Measurements from ENCODE around the gene ZNF506.
"Not testable (repeated sequence)": the region's sequence is repeated elsewhere in the genome, so short reads cannot be mapped to it uniquely, and the experiment has no call there.

ZNF506 gene

DNA sequence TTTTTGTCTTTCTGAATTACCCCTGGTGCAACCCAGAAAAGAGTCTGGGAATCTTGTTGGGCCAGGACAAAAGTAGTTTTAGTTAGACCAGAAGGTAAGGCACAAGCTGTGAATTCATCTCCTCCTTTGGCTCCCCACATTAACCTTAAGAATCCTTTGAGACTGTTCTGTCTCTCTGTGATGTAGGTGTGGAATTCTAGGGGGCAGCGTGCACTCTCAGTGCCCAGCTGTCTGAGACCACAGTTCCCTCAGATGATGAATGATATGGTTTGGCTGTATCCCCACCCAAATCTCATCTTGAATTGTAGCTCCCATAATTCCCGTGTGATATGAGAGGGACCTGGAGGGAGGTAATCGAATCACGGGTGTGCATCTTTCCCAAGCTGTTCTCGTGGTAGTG, 43.9 kb downstream of the ZNF506 start:
- DNase-seq, result no peak

DNA sequence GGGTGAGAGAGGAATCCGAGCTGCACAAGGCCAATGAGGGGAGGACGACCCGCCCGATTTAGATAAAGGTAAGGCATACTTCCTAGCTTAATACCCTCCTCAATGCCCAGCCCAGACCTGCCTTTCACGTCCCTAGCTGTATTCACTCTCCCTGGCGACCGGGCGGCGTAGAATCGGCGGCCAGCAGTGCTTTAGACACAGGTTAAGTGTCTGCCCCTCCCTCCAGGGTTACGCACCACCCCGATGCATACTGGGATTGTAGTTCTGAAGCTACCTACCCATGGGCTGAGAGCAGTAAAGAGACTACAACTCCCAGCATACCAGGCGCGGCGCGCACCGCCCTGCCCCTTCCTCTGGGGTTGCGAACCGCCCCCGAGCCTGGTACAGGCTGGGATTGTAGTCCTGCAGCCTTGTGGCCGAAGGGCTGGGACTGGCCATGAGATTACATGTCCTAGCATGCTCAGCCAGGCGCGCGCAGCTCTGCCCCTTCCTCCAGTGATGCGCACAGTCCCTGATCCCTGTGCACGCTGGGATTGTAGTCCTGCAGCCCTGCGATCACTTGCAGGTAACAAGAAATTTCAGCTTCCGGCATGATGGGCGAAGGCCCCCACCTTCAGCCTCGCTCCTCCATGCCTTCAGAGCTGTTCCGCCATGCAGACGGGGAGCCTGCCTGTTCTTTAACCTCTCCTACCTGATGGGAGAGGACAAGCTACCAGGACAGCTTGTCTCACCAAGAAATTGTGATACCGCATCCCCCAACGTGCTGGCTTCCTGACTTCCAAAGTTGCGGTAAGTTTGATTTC, 45.1 kb downstream of the ZNF506 start:
- peak; percentile 91 for DNase-seq

DNA sequence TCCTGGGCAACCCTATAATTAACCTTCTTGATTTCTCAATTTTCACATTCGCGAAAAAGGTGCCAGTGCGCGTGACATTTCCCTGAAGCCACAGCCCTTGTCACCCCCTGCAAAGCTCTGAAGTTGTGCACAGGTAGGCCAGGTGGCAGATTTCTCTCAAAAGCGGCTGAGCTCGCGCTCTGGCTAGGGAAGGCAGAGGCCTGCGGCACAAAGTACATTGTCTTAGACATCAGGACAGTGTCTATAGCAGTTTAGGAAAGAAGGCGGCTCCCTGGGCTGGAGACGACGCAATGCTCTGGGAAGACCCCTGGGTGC, 45.7 kb downstream of the ZNF506 start:
- no peak for DNase-seq

DNA sequence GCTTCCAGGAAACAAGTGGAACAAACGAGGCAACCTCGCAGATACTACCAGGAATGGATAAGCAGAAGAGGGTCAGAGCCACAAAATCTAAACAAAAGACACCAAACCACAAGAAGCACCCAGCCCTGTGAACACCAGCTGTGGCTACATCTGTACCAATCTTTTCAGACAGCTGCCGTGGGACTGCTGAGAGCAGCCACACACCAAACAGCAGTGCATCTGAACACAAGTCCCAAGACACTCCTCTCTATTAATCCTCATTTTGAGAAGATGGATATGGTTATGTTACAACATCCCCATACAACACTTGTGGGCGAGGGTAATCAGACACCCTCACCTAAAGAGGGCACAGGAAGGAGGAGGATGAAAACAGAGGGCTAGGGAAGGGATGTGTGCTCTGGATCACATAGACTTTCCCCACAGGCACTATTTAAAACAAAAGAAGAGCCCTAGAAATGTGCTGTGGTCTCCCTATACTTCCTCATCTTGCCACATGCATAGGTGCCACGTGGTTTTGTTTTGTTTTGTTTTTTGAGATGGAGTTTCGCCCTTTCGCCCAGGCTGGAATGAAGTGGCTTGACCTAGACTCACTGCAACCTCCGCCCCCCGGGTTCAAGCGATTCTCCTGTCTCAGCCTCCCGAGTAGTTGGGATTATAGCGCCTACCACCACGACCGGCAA, 47.1 kb downstream of the ZNF506 start:
- no peak for DNase-seq

DNA sequence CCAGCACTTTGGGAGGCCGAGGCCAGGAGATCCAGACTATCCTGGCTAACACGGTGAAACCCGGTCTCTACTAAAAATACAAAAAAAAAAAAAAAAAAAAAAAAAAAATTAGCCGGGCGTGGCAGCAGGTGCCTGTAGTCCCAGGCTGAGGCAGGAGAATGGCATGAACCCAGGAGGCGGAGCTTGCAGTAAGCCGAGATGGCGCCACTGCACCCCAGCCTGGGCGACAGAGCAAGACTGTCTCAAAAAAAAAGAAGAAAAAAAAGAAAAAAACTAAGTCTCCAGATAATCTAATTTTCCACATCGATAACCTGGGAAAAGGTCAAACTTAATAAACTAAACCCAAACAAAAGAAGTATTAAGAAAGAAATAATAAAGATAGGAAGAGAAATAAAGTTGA, 49.6 kb downstream of the ZNF506 start:
- DNase-seq, result not testable (repeated sequence)

DNA sequence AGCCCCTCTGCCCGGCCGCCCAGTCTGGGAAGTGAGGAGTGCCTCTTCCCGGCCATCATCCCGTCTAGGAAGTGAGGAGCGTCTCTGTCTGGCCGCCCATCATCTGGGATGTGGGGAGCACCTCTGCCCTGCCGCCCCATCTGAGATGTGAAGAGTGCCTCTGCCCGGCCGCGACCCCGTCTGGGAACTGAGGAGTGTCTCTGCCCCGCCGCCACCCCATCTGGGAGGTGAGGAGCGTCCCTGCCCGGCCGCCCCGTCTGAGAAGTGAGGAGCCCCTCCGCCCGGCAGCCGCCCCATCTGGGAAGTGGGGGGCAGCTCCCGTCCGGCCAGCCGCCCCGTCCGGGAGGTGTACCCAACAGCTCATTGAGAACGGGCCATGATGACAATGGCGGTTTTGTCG, 51.6 kb downstream of the ZNF506 start:
- not testable (repeated sequence) for DNase-seq

DNA sequence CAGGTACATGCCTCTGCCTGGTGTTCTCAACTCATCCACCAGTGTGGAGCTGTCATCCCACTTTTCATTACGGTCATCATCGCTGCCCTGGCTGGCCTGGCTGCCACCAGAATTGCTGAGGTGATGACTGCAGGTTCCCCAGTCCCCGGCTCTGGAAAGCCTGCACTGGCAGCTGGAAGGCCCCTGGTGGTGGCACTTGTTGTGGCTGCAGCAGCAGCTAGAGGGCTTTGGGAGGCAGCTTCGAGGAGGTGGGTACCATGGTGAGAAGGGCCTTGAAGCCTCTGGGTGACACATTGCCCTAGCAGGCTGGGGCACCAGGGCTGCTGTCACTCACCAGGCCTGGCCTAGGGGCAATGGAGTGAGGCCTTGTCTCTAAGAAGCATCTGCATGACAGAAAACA, 63.4 kb downstream of the ZNF506 start:
- no peak for DNase-seq

DNA sequence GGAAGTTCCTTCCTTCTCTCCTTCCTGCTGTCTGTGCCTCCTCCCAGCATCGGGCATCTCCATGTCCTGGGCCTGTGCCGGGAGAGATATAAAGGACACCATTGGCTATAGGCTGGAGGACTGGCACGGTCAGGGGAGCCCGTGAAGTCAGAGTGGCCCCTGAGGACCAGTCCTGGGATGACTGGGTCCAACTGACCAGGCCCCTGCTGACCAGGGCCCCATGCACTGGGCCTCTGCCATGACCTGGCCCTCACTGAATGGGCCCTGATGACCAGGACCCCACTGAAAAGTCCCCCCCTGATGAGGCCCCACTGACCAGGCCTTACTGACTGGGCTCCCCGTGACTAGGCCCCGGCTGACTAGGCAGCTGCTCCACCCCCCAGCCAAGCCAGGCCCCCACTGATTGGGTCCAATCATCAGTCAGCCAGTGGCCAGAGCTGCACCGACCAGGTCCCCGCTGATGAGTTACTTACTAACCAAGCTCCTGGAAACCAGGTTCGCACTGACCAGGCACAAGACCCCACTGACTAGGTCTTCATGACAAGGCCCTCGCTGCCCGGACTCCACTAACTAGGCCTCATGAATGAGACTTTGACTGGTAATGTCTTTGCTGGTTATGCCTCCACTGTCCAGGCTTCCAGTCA, 68.7 kb downstream of the ZNF506 start:
- DNase-seq, result no peak

DNA sequence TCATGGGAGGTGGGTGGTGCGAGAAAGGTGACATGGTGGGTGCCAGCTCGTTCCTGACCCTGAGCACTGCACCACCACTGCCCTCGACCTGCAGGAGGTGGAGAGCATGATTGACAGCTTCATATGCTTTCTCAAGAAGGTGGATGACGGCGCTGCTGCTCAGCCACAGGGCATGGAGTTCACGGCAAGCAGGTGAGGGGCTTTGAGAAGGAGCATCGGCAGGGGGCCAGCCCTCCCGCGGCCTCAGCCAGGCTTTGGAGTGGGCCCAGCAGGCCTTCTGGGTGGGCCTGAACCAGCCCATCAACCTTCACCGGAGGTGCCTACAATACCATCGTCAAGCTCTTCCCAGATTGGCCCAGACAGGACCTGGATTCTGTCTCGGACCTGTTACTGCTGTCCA, 69.7 kb downstream of the ZNF506 start:
- DNase-seq, result no peak

DNA sequence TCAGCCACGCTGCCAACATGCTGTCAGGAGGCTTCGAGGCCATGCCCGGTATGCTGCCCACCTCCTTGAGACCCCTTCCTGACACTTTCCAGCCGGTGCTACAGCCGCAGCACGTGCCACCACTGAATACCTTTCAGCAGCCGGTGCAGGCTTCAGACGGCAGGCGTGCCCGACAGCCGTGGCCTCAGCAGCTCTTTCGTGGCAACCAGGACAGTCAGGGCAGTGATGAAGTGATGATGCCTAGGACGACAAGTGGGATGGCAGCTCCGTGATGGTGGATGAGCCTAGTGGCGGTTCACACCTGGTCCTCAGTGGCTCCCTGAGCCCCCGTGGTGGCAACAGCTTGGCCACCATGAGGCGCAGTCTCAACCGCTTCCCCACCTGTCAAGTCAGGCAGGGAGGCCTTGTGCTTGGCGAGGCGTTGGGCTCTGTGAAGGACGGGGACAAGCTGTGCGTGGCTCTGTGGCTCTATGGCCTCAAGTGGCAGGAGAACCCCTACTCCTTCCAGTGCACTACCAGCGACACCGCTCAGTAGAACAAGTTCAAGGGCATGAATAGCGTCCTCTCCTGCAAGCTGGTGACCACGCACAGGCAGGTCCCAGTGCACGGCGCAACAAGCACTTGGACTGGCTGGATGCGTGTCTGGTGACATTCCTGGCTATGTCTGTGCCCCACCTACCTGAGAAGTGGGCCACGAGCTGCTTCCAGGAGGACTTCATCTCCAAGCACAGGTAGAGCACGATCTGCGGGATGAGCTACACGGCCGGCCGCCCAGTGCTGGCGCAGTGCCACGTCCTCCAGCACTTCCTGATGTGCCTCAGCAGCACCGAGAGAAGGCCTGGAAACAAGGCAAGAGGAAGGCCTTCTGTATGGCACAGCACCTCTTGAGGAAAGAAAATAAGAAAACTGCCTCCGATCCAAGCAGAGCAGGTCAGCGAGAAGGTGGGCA, 70.4 kb downstream of the ZNF506 start:
- DNase-seq, result no peak

DNA sequence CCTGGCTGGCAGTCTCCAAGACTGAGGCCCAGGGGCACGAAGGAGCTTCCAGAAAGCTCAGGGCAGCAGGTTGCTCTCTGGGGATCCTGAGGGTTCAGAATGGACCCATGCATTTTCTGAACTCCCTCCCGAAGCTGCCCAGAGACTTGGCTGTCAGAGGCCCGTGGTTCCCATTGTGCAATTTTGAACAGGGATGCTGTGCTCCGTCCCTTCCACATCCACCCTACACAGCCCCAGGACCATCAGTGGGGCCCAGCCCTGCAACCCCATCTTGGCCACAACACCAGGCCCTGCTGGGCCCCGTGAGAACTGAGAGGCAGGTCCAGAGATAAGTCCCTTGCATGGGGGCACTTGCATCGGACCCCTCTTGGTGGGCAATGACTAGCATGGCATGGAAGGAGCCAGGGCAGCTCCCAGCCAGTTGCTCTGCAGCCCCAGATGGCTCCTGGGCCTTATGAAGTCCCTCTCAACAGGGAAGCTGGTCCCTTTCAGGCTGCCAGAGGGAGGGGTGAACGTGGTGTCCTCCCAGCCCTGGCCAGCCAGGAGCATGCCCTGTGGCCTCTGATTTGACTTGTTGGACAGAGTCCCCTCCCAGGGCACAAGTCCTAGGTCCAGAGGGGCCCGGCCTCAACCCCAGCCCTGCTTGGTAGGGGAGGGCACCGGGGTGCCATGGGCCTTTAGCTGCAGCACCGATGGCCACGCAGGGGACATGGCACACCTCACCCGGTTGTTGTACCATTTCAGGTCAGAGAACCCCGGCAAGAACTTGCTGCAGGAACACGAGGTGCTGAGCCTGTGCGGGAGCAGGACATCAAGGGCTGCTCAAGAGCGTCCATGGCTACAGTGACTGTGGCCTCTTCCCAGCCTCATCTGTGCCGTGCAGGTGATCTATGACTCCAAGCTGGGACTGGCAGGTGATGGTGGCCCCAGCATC, 71.4 kb downstream of the ZNF506 start:
- DNase-seq, result no peak

DNA sequence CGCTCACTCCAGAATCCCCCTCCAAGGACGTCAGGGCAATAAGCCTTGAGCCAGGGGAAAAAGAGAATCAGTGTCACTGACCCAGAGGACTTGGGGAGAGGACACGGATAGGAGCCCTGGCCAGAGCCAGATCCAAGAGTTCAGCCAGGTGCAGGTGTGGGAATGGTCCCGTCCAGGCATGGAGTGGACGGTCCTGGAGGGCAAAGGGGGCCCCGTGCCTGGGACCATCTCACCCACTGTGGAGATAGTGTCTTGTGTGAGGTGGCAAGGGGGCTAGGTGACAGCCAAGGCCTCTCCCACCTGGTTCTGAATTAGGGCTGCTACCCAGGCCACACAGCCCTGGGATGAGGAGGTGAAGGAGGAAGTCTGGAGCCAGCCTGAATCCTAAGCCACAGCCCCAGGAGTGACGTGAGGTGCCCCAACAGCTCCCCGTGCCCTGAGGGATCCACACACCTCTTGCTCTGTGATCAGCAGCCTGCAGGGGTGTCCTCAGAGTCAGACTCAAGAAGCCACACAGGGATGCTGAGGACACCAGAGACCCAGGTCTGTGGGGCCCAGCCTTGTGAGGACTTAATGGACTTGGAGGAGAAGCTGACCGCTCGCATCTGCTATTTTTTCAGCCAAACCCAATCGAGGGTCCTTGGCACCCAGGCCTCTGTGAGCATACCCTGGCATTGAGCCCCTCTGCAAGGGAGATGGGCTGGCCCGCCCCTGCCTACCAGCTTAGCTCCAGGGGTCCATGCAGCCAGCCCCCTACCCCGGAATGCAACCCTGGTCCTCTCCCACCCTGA, 72.2 kb downstream of the ZNF506 start:
- no peak for DNase-seq

DNA sequence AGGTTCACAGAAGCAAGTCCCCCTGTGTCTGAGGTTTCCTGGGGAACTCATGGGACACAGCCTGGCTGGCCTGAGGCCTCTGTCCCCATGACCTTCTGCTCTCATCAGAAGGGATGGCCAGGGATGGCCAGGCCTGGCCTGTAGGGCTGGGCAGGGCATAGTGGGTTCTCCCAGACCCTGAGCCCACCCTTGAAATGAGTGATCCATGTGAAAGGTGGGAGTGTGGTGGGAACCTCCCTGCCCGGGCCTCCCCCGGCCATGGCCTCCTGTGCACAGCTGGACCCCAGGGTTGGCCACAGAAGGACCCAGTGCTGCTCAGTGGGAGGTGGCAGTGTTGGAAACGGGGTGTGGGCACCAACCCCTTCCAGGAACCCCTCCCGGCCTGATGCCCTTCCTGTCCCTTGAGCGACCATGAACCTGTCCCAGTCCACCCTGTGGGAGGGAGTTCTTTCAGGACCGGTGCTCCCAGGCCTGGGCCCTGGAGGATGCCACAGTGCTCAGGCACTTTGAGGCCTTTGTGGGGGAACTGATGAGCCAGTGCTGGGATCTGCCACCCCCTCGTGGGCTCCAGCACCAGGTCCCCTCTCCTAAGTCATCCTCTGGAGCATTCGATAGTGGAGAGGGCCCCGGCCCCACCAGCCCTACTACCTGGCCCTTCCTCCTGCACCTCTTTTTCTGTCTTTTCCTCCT, 73.2 kb downstream of the ZNF506 start:
- no peak for DNase-seq

DNA sequence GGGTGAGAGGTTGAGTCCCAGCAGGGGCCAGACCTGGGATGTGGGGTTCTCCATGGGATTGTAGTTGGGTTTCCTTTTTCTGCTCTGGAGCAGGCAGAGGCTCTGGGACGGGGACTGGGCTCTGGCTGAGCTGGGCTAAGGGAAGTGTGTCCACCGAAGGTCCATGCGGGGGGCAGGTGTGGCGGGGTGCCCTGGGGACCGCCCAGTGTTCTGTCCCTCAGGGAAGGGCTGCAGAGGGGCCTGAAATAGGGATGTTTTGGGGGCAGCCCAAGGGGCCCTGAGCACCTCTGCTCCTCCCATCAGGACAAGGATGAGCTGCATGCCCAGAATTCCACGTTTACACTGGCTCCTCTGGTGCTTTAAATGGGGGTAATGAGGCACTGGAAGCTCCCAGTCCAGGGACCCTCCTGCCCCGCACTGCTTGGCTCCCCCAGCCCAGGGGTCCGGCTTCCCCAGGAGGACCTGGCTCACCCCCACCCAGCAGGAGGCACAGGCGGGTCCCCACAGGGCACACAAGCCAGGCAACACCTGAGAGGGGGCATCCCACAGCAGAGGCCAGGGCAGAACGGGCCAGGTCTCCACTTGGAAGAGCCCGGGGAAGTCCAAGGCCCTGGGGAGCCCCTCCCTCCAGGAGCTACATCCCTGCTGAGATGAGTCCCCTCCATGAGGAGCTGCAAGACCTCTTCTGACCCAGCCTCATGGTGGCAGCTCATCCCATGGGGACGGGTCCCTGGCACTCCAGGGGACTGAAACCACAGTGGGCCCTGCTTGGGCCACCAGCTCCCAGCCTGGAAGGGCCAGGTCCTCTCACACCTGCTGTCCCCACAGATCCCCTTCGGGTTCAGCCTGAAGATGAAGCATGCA, 74.0 kb downstream of the ZNF506 start:
- DNase-seq, result no peak

DNA sequence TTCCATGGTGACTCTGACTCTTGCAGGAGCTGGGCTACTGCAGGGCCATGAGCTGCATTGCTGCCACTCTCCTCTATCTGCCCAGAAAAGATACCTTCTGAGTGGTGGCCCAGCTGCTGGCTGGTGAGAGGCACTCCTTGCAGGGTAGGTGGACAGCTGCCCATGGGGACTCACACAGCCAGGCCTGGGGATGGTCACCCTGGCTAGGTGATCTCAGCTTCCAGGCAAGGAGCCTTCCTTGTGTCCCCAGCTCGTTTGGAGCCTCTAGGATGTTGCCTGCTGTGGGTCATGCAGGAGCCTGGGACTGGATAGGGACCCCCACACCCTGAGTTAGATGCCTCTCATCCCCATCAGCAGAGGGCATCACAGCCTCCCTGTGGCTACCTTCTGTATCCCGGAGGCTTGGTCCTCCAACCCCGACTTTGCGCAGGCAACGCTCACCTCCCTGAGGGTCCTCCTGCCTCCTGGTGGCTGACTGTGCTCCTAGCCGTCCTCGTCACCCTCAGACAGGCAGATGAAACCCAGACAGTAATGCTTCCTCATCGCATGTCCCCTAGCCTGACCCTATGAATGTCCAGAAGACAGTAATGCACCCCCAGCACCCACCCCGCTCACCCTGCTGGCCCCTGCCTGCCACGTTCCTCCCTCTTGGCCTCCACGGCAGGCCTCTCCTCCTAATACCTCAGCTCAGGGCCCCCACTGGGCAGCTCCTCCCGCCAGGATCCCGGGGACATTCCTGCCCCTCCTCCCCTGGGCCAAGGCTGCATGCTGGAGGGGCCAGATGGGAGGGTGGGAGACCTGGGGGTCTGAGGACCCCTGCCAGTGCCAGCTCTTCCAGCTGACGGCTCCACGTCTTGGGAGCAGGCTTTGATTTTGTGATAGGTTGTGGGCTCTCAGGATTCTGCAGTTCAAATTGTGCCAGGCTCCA, 75.0 kb downstream of the ZNF506 start:
- DNase-seq, result no peak

DNA sequence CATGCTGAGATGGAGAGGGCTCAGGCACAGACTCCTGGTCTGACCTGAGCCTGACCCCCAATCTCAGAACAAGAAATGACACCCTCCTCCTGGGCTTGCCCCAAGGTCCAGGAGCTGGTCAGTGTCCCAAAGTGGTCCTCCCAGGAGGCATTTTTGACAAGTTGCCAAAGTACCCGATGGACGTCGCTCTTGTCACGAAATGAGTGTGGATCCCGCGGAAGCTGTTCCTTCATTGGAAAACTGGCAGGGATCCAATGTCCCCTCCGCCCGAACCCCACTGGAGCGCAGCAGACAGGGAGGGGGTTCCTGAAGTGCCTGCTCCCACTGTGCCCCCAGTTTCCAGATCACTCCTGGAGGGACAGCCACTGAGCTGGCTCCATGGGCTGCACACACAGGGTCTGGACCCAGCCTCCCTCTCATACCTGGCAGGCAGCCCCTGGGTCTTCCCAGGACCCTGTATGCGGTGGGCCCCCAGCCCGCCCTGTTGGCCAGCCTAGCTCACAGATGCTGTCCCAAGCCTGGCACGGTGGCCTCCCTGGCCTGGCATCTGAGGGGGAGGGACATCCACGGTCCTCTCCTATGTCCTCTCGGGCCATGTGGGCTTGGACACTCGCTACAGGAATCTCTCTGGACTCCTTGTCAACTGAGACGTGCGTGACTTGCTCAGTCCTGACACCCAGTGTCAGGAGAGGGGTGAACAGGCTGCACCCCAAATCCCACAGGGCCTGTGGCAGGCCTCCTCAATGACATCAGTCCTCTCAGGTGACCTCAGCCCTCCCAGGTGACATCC, 75.9 kb downstream of the ZNF506 start:
- no peak for DNase-seq

DNA sequence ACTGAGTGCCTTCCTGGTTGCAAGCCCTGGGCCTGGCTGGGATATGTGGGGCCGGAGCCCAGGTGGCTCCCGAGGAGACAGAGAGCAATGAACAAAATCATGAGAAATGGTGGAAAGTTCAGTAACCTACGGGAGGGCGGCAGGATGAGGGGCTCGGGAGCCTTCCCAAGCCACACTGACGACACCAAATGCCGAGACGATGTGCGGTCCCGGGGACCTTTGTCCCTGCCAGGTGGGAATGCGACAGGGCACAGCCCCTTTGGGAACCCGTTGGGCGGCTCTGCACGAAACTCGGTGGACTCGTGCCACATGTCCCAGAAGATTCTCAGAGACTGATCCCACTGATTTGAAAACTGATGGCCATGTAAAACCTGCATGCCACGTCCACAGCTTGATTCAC, 76.9 kb downstream of the ZNF506 start:
- no peak for DNase-seq

All from CD4-positive, alpha-beta T cell treated with Interleukin-17A for 4 hours (primary cell).